ENCODE results near the gene PIEZO2. TPM values are rescaled to one million over a fixed set of nuclear protein-coding genes. Genes with fewer than 3 reads are reported as not detected.

Gene PIEZO2
- total RNA-seq, 1 donor from 2014 or later = 20.4 TPM

GRCh38 chr18:10826400-10826799 lies 323.0 kb downstream of the PIEZO2 start:
- no peak for TF ChIP-seq CTCF (IDR thresholded peaks at IDR 0.05)
- DNase-seq (no peak), ATAC-seq (no peak)
- intact Hi-C loops (cut with DNase I) = no loop called here
- no peaks in the 10 kb centered on the region for H3K4me1 ChIP-seq
- no peak overlapping the region for H3K27ac ChIP-seq
- H3K9me3 ChIP-seq = no peaks in the 10 kb centered on the region
- no peak overlapping the region for H3K4me3 ChIP-seq
- H3K36me3 ChIP-seq = no peaks in the 10 kb centered on the region
- no peaks in the 10 kb centered on the region for H3K27me3 ChIP-seq

- Histone ChIP-seq H3K4me1 (no peaks in the 10 kb centered on the region), H3K9me3 (no peaks in the 10 kb centered on the region), H3K36me3 (no peaks in the 10 kb centered on the region), H3K4me3 (no peak overlapping the region), H3K27me3 (no peaks in the 10 kb centered on the region), H3K27ac (no peak overlapping the region)
- ATAC-seq (no peak), DNase-seq (no peak)
- no peak for TF ChIP-seq CTCF (IDR thresholded peaks at IDR 0.05)
- intact Hi-C loops (cut with DNase I) = no loop called here
These were observed 326.9 kb downstream of the PIEZO2 start for GRCh38 chr18:10822456-10822855.

GRCh38 chr18:10820681-10821080 lies 328.7 kb downstream of the PIEZO2 start:
- no peaks in the 10 kb centered on the region for H3K9me3 ChIP-seq
- no peak for ATAC-seq
- DNase-seq = no peak
- no peaks in the 10 kb centered on the region for H3K27me3 ChIP-seq
- intact Hi-C loops (cut with DNase I) = no loop called here
- H3K4me3 ChIP-seq = no peak overlapping the region
- no peak for TF ChIP-seq CTCF (IDR thresholded peaks at IDR 0.05)
- no peaks in the 10 kb centered on the region for H3K36me3 ChIP-seq
- H3K27ac ChIP-seq = no peak overlapping the region
- H3K4me1 ChIP-seq = no peaks in the 10 kb centered on the region

GRCh38 chr18:10814336-10814735 lies 335.0 kb downstream of the PIEZO2 start:
- no peaks in the 10 kb centered on the region for H3K36me3 ChIP-seq
- no peak overlapping the region for H3K4me3 ChIP-seq
- H3K27ac ChIP-seq = no peak overlapping the region
- DNase-seq (no peak), ATAC-seq (no peak)
- no peaks in the 10 kb centered on the region for H3K4me1 ChIP-seq
- intact Hi-C loops (cut with DNase I) = no loop called here
- no peak for TF ChIP-seq CTCF (IDR thresholded peaks at IDR 0.05)
- H3K27me3 ChIP-seq = no peaks in the 10 kb centered on the region
- no peaks in the 10 kb centered on the region for H3K9me3 ChIP-seq

- H3K9me3 ChIP-seq = no peaks in the 10 kb centered on the region
- no peaks in the 10 kb centered on the region for H3K4me1 ChIP-seq
- no peak for ATAC-seq
- no peaks in the 10 kb centered on the region for H3K36me3 ChIP-seq
- DNase-seq = no peak
- intact Hi-C loops (cut with DNase I) = loop anchor here (10.0 kb wide), 1 partner anchor 101 kb away; no protein-coding TSS in a partner anchor
- no peak overlapping the region for H3K27ac ChIP-seq
- no peak overlapping the region for H3K4me3 ChIP-seq
- H3K27me3 ChIP-seq = no peaks in the 10 kb centered on the region
- TF ChIP-seq CTCF (IDR thresholded peaks at IDR 0.05) = no peak
These were observed 343.7 kb downstream of the PIEZO2 start for GRCh38 chr18:10805587-10806118.

GRCh38 chr18:10804126-10804525 lies 345.2 kb downstream of the PIEZO2 start:
- TF ChIP-seq CTCF (IDR thresholded peaks at IDR 0.05) = no peak
- DNase-seq = no peak
- H3K27me3 ChIP-seq = no peaks in the 10 kb centered on the region
- no peak overlapping the region for H3K27ac ChIP-seq
- no peak for ATAC-seq
- H3K4me1 ChIP-seq = no peaks in the 10 kb centered on the region
- no peaks in the 10 kb centered on the region for H3K9me3 ChIP-seq
- H3K36me3 ChIP-seq = no peaks in the 10 kb centered on the region
- no peak overlapping the region for H3K4me3 ChIP-seq
- intact Hi-C loops (cut with DNase I) = loop anchor here (10.0 kb wide), 1 partner anchor 99 kb away; no protein-coding TSS in a partner anchor

Data from upper lobe of right lung (tissue), 1 donor.